22Rv1 (cell line): ENCODE results near the gene MRGPRX2.

Experiments
- CTCF ChIP-seq: fragments of 450-650 bp; IDR thresholded peaks from 2 replicates; pipeline ENCODE4 v1.5.1; 2017; ENCODE audit warnings: mild to moderate bottlenecking
- ZFX ChIP-seq: fragments of 450-650 bp; IDR thresholded peaks from 2 replicates; pipeline ENCODE4 v1.6.1; 2017; ENCODE audit warnings: antibody characterized with exemption, borderline replicate concordance

- no peak for TF ChIP-seq CTCF
- TF ChIP-seq ZFX, result no peak
These were observed 47.9 kb downstream of the MRGPRX2 start for GRCh38 chr11:19012636-19013035.
